Osteocyte (in vitro differentiated cells): Measurements from ENCODE around the gene PITX3. TPM values are rescaled to one million over a fixed set of nuclear protein-coding genes. Genes with fewer than 3 reads are reported as not detected.

Experiments used
- DNase-seq: peaks from one replicate; pipeline ENCODE4 v3.0.0; 2021; ENCODE audit warnings: mixed read lengths; ENCODE audit not compliant: unreplicated experiment; ENCODE audit errors: extremely low spot score
- H3K27ac Mint-ChIP-seq: one replicate; pipeline ENCODE4 v1.8.0; 2021; ENCODE audit warnings: mild to moderate bottlenecking, mixed read lengths; ENCODE audit not compliant: unreplicated experiment
- H3K27me3 Mint-ChIP-seq: one replicate; pipeline ENCODE4 v1.8.0; 2021; ENCODE audit warnings: mixed read lengths; ENCODE audit not compliant: unreplicated experiment
- H3K36me3 Mint-ChIP-seq: one replicate; pipeline ENCODE4 v1.8.0; 2021; ENCODE audit warnings: mixed read lengths; ENCODE audit not compliant: unreplicated experiment
- H3K4me1 Mint-ChIP-seq: one replicate; pipeline ENCODE4 v1.8.0; 2021; ENCODE audit warnings: mixed read lengths; ENCODE audit not compliant: unreplicated experiment
- H3K4me3 Mint-ChIP-seq: one replicate; pipeline ENCODE4 v1.8.0; 2021; ENCODE audit warnings: mild to moderate bottlenecking, moderate library complexity, mixed read lengths; ENCODE audit not compliant: unreplicated experiment
- H3K9me3 Mint-ChIP-seq: one replicate; pipeline ENCODE4 v1.8.0; 2021; ENCODE audit warnings: mixed read lengths; ENCODE audit not compliant: unreplicated experiment
- total RNA-seq: library from RNA; stranded (reverse); gene quantifications from 2 replicates; pipeline ENCODE4 v1.2.1, GENCODE V29; 2021
- TF ChIP-seq, protein P1 (sequence below): fragments of 200-600 bp; sonication (generic); IDR thresholded peaks from 2 replicates; pipeline ENCODE4 v1.5.0; 2021; ENCODE audit warnings: antibody characterized with exemption, mild to moderate bottlenecking, moderate library complexity

PITX3 gene
- total RNA-seq, 1 donor from 2014 or later, result not detected

DNA sequence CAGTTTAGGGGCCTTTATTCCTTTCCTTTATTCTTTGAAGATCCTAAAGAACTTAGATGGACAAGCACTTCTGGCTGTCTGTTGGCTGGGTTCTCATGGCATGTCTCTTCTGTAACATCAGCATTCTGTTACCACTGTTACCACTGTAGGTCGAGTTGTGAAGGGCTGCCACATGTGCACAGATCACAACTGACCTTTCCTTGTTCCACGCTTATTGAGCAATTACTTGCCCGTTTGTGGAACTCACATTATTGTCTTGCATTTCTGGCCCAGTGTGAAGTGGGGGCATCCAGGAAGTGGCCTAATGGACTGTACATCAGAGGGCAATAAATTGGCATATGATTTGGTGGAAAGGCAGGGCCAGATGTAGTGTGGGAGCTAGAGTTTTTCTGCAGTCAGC is 27.7 kb upstream of the PITX3 start:
- Mint-ChIP-seq H3K4me3 (no peak overlapping the region), H3K9me3 (no peaks in the 10 kb centered on the region), H3K27me3 (no peaks in the 10 kb centered on the region), H3K4me1 (peaks cover 36% of the 10 kb centered on the region), H3K36me3 (peaks cover 9% of the 10 kb centered on the region), H3K27ac (peak overlapping the region; percentile 72)
- no peak for DNase-seq
- TF ChIP-seq, protein P1, sequence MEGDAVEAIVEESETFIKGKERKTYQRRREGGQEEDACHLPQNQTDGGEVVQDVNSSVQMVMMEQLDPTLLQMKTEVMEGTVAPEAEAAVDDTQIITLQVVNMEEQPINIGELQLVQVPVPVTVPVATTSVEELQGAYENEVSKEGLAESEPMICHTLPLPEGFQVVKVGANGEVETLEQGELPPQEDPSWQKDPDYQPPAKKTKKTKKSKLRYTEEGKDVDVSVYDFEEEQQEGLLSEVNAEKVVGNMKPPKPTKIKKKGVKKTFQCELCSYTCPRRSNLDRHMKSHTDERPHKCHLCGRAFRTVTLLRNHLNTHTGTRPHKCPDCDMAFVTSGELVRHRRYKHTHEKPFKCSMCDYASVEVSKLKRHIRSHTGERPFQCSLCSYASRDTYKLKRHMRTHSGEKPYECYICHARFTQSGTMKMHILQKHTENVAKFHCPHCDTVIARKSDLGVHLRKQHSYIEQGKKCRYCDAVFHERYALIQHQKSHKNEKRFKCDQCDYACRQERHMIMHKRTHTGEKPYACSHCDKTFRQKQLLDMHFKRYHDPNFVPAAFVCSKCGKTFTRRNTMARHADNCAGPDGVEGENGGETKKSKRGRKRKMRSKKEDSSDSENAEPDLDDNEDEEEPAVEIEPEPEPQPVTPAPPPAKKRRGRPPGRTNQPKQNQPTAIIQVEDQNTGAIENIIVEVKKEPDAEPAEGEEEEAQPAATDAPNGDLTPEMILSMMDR, result no peak

DNA sequence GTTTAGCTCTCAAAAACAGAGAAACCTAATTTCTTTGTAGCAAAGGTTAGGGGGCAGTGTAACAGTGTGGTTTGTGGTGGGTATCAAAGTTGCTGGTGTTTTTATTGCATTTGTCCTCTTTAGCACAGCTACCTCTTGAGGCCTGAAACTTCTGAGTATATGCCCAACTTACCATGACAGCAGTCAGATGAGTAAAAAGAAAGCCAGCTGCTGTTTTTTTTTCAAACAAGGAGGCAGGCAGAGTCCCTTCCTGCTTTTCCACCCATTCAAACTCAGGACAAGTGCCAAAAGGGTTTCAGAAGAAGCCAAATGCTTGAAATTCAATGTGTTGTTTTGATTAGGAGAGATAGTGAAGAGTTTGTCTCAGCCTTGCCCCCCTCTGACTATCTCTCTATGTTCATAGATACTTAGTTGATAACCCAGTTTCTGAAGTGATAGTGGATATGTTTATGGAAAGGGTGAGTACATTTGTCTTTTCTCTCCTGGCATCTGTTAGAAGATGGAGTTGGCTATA is 27.1 kb upstream of the PITX3 start:
- Mint-ChIP-seq H3K4me1 (peaks cover 31% of the 10 kb centered on the region), H3K4me3 (no peak overlapping the region), H3K9me3 (no peaks in the 10 kb centered on the region), H3K27me3 (no peaks in the 10 kb centered on the region), H3K27ac (peak overlapping the region; percentile 64), H3K36me3 (peaks cover 9% of the 10 kb centered on the region)
- TF ChIP-seq, protein P1, result peak; percentile 6
- DNase-seq, result no peak

DNA sequence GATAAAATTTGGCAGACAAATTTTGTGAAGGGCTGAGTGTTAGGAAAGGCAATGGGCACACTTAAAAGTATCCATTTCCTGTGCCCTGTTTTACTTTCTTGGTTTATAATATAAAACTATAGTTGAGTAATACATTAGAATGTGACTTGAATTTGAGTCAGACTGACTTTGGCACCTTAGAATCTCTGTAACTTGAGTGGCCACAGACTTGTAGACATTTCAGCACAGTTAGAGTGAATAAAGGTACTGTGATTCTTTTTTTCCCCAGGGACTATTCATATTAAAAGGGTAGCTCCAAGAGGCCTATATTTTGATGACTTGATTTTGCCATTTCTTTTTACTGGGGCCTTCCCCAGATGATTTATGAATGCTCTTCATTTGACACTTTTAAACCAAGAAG is 26.4 kb upstream of the PITX3 start:
- Mint-ChIP-seq H3K27me3 (no peaks in the 10 kb centered on the region), H3K27ac (peak overlapping the region; percentile 64), H3K4me3 (no peak overlapping the region), H3K9me3 (no peaks in the 10 kb centered on the region), H3K36me3 (peaks cover 12% of the 10 kb centered on the region), H3K4me1 (peaks cover 31% of the 10 kb centered on the region)
- TF ChIP-seq, protein P1, result no peak
- no peak for DNase-seq

DNA sequence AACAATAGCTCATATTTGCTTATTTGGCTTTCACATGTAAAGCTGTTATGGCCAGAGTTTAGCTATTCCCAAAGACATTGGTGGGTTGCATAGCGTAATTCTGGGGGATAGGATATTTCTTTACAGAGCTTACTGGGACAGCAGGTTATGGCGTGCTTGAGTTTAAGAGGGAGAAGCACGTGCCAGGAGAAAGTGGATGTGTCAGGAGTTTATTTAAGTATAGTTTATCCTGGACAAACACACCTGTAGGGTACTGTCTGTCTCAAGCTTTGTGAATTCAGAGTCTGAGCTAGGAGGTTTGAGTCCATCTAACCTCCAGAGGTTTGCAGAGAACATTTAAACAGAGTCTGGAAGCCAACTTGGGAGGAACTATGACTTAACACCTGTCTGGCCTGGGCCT is 25.4 kb upstream of the PITX3 start:
- no peaks in the 10 kb centered on the region for H3K9me3 Mint-ChIP-seq
- TF ChIP-seq, protein P1, result no peak
- no peak overlapping the region for H3K4me3 Mint-ChIP-seq
- no peak for DNase-seq
- H3K36me3 Mint-ChIP-seq, result peaks cover 14% of the 10 kb centered on the region
- no peaks in the 10 kb centered on the region for H3K27me3 Mint-ChIP-seq
- peak overlapping the region; percentile 57 for H3K27ac Mint-ChIP-seq
- H3K4me1 Mint-ChIP-seq, result peaks cover 34% of the 10 kb centered on the region

DNA sequence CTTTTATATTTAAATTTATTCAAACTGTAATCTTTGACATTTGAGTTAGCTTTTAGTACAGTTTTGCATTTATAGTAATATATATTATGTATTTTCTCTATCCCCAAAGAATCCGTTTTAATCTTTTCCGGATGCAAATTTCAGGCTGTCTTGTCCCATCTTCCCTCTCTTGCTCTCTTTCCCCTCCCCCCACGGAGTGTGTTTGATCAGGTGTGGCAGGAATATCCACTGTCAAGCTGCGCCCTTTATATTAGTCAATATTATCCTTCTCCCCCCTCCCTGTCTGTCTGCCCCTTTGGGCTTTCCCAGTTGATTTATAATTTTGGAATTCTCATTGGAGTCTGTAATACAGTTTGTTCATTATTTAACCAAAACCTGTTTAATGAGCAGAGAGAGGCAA is 23.1 kb upstream of the PITX3 start:
- Mint-ChIP-seq H3K27ac (no peak overlapping the region), H3K27me3 (no peaks in the 10 kb centered on the region), H3K36me3 (peaks cover 23% of the 10 kb centered on the region), H3K4me3 (no peak overlapping the region), H3K4me1 (peaks cover 39% of the 10 kb centered on the region), H3K9me3 (no peaks in the 10 kb centered on the region)
- no peak for DNase-seq
- TF ChIP-seq, protein P1, result no peak
